NOMO-1 treated with DMSO at 0.1 percent for 48 hours (cell line): ENCODE results near the gene IP6K3.

Source experiments
- DNase-seq: peaks from one replicate; lab custom pipeline; 2025; ENCODE audit not compliant: unreplicated experiment; lab: John Stamatoyannopoulos, UW

Gene IP6K3

GRCh38 chr6:33744001-33744848 is 2.5 kb downstream of the IP6K3 start:
- peak; percentile 45 for DNase-seq

DNA sequence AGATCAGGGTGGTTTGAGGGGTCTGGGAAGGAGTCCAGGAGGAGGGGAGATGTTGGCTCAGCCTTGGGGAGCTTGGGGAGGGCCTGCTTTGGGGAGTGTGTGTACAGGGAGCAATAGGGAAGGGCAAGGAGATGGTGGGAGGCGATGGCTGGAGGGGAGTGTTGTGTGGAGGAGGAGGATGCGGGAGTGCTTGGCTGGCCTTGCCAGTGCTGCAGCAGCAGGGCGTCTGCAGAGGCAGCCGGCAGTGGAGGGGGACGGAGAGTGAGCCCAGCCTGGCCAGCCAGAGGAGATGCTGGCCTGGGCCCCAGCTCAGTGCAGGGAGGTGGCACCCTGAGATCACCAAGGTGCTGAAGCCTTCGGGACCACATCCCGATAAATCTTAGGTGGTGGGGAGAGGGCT is 3.9 kb downstream of the IP6K3 start:
- DNase-seq: no peak

DNA sequence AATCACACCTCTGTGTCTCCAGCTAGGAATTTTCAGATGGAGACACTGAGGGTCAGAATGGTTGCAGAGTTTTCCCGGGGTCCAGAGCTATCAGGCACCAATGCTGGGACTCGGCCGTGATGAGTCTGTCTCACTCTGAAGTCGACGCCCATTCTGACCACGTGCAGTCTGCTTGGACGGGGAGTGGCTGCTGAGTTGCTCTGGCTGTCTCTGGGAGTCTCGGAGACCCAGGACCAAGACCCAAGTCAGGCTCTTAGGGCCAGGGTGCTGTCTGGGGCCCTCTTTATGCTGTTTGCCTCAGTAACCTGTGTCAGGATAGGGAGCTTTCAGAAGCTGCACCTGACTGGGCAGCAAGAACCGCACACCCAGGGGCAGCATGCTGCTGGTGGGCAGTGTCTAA is 4.6 kb downstream of the IP6K3 start:
- DNase-seq: no peak

- no peak for DNase-seq
These were observed 5.9 kb downstream of the IP6K3 start for GRCh38 chr6:33740794-33741193.

DNA sequence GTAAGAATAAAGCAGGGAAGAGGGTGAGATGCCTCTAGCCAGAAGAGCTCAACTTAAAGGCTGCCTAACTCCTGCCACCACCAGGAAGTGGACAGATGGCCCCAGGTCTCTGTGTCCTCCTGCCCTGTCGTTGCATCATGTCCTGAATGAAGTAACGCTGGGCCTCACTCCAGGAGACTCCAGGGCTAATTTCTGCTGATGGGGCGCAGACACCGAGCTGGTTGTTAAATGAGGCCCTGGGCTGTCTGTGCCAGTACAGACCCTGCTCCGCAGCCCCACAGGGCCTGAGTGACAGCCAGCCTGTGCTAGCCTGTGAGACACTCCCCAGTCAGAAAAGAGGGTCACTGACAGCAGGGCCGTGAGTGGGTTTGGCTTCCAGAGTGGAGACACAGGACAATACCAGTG is 6.5 kb downstream of the IP6K3 start:
- DNase-seq: peak; percentile 6

GRCh38 chr6:33739571-33739970 is 7.1 kb downstream of the IP6K3 start:
- no peak for DNase-seq

DNA sequence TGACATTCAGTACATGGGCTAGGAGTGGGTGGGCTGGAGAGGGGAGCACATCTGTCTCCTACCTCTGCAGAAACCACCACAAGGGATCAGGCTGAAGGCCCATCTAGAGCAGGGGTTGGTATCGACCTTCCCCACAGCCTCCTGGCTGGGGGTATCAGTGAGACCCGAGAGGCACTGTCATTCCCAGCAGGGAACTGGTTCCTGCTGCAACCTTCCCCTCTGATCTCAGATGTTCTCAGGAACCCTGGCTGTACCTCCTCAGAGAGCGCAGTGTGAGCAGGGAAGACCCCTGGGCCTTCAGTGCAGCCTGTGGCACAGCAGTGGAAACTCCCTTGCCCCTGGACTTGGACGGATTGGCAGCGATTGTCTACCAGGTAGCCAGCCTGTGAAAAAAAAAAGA is 7.8 kb downstream of the IP6K3 start:
- DNase-seq: no peak

- DNase-seq: no peak
These were observed 8.6 kb downstream of the IP6K3 start for GRCh38 chr6:33738153-33738552.

- DNase-seq: no peak
These were observed 9.3 kb downstream of the IP6K3 start for GRCh38 chr6:33737267-33738026.

- no peak for DNase-seq
These were observed 11.5 kb downstream of the IP6K3 start for GRCh38 chr6:33735216-33735615.

DNA sequence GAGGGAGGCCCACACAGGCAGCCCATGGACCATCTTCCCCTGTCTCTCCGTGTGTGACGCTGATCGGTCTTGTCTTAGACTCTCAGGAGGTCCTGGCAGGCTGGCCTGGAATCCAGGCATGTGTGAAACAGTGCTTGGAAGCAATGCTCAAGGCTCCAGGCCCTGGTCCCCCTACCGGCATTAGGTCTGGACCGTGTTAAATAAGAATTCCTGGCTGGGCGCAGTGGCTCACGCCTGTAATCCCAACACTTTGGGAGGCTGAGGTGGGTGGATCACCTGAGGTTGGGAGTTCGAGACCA is 13.0 kb downstream of the IP6K3 start:
- DNase-seq: no peak

DNA sequence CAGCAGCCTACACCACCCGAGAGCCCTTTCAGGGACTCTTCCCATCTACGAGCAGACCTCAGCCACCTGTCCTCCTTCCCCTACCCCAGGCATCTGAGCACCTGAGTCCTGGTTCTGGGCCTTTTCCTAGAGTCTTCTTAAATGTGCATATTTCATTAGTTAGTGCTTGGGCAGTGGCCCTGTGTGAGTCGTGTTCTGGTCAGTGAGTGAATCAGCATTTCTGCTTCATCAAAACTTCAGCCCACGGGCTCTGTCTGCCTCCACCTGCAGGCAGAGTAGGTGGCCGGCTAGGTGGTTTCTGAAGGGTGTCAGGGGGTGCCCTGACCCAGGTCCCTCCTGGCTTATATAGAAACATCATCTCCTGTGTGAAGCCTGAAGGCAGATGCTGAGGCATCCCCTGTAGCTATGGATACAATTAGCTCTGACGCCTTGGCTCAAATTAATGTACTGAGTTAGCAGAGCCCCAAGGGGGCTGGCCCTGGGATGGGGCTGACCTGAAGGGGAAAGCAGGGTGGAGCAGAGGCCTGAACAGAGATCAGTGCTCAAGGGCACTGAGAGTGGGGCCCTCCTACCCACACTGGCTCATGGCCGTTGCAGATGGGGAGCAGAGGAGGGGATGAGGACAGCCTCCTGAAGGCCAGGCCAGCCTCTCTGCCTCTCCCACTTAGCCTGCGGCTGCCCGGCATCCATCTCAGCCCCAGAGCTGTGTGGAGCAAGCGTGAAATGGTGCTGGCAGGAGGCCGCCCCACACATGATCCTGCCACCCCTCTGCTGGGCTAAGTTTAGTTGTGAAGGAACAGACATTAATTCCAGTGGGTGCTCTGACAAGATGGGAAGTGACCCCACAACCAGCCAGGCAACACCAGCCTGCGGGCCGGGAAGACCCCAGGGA is 13.6 kb downstream of the IP6K3 start:
- DNase-seq: no peak

GRCh38 chr6:33732385-33732784 is 14.3 kb downstream of the IP6K3 start:
- no peak for DNase-seq

DNA sequence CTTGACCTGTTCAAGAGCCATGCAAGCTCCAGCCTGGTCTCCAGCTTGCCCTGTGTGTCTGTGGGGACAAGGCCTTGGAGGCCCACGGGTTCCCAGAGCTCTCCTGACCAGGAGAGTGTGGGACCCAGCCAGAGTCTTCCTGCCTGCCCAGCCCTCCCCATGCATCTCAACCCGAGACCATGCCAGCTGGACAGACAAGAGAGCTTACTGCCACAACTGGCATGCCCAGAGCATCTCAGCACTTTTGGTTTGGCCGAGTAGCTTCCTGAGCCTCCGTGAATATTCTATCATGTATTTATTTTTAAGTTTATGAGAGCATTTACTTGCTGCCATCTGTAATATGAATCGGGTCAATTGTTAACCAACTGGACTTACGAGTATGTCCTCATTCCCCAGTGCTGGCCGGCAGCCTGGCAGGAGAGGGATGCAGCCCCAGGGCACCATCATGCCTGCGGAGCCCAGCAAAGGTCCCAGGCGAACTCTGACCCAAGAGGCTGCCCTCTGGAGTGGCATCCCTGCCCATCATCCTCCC is 14.9 kb downstream of the IP6K3 start:
- no peak for DNase-seq

GRCh38 chr6:33731035-33731434 is 15.7 kb downstream of the IP6K3 start:
- DNase-seq: no peak

GRCh38 chr6:33730611-33731010 is 16.1 kb downstream of the IP6K3 start:
- no peak for DNase-seq

DNA sequence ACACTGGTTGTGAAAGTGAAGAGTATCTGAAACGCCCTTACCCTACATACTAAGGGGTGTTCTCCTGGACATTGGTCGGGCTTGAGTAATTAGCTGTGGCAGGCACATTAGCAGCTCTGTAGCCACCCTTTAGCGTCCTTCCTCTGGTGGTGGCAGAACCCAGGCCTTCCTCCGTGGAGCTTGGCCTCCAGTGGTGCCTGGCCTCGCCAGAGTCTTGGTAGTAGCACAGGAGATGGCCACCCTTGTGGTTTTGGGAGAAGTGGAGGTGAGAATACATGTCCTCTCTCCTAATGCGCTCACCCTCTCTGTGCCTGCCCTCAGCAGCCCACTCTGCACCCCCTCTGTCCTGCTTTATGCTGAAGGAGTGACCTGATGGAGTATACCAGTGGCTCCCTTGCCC is 17.6 kb downstream of the IP6K3 start:
- DNase-seq: no peak

- no peak for DNase-seq
These were observed 18.3 kb downstream of the IP6K3 start for GRCh38 chr6:33728438-33728837.

- DNase-seq: no peak
These were observed 18.8 kb downstream of the IP6K3 start for GRCh38 chr6:33727932-33728331.

DNA sequence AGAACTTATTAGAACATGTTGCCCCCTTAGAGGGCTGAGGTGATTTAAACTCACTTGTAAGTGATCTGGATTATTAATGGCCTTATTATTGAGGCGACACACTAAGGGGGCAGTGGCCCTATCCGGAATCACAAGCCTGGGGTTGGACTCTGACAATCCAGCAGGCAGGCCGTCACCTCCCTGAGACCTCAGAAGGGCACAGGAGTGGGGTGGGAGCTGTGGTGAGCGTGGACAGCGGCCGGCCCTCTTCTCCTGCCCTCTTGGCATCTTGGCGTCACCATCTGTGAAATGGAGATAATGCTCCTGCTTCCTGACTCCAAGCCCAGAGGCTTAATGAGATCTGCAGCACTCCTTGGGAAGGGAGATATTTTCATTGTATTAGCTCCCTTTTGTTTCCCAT is 19.6 kb downstream of the IP6K3 start:
- DNase-seq: no peak

DNA sequence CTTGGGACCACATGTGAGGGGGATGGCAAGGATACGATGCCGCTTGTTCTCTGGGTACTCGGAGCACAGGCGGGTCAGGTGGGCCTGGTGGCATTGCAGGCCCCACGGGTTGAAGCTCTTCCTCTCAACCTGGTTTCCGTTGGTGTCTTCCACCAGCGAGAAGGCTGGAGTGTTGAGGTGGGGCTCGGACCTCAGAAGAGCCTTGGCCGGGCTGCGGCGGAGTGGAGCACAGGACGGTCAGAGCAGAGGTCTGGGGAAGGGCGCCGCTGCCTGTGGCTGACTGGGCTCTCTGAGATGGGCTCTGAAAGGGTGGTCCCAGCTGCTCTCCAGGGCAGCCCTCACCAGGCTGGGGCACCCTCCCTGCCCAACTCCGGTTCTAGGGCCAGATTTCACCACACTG is 20.0 kb downstream of the IP6K3 start:
- DNase-seq: no peak
